ENCODE measurements around the gene JUN. TPM values are rescaled to one million over a fixed set of nuclear protein-coding genes. Genes with fewer than 3 reads are reported as not detected.

The JUN gene
- total and polyA plus RNA-seq, 2 experiments from 2014 or later: 189 to 351 TPM

GRCh38 chr1:58829866-58830265, 46.0 kb upstream of the JUN start:
- Histone ChIP-seq H3K9me3 (ENCODE audit: low read depth) (peaks cover 10% of the 10 kb centered on the region), H3K4me3 (no peak overlapping the region), H3K79me2 (no peaks in the 10 kb centered on the region), H3K27me3 (no peaks in the 10 kb centered on the region), H3K27ac (no peak overlapping the region), H3K4me2 (no peak overlapping the region), H4K20me1 (ENCODE audit: insufficient read depth, poor library complexity, severe bottlenecking) (no peaks in the 10 kb centered on the region), H2AFZ (no peak overlapping the region), H3K9me2 (replicated peaks; ENCODE audit: insufficient read depth) (no peaks in the 10 kb centered on the region), H3K36me3 (replicated peaks; ENCODE audit: insufficient read depth, low read depth) (no peaks in the 10 kb centered on the region), H3K4me1 (ENCODE audit: insufficient read depth) (peaks cover 3% of the 10 kb centered on the region)
- DNase-seq (ENCODE audit: low spot score): no peak
- no peak for TF ChIP-seq CTCF (IDR thresholded peaks at IDR 0.05; ENCODE audit: poor library complexity)
- TF ChIP-seq EZH2 (IDR thresholded peaks at IDR 0.05; ENCODE audit: borderline replicate concordance): no peak
- TF ChIP-seq EZH2phosphoT487 (IDR thresholded peaks at IDR 0.05; ENCODE audit: low read depth, severe bottlenecking, unreplicated experiment): no peak
- WGBS (ENCODE audit: low lambda C conversion rate, missing lambda C conversion rate): 76% methylated on average over 1 of the region's 1 CpG

GRCh38 chr1:58827298-58827697, 43.5 kb upstream of the JUN start:
- Histone ChIP-seq H3K4me2 (no peak overlapping the region), H3K27ac (no peak overlapping the region), H3K9me2 (replicated peaks; ENCODE audit: insufficient read depth) (no peaks in the 10 kb centered on the region), H3K4me1 (ENCODE audit: insufficient read depth) (peaks cover 7% of the 10 kb centered on the region), H3K36me3 (replicated peaks; ENCODE audit: insufficient read depth, low read depth) (no peaks in the 10 kb centered on the region), H3K79me2 (no peaks in the 10 kb centered on the region), H4K20me1 (ENCODE audit: insufficient read depth, poor library complexity, severe bottlenecking) (no peaks in the 10 kb centered on the region), H3K9me3 (ENCODE audit: low read depth) (peaks cover 10% of the 10 kb centered on the region), H3K27me3 (no peaks in the 10 kb centered on the region), H2AFZ (no peak overlapping the region), H3K4me3 (no peak overlapping the region)
- DNase-seq (ENCODE audit: low spot score): no peak
- no peak for TF ChIP-seq EZH2phosphoT487 (IDR thresholded peaks at IDR 0.05; ENCODE audit: low read depth, severe bottlenecking, unreplicated experiment)
- no peak for TF ChIP-seq CTCF (IDR thresholded peaks at IDR 0.05; ENCODE audit: poor library complexity)
- TF ChIP-seq EZH2 (IDR thresholded peaks at IDR 0.05; ENCODE audit: borderline replicate concordance): no peak

- H3K4me1 ChIP-seq (ENCODE audit: insufficient read depth): peaks cover 7% of the 10 kb centered on the region
- H3K79me2 ChIP-seq: no peaks in the 10 kb centered on the region
- no peak for TF ChIP-seq EZH2 (IDR thresholded peaks at IDR 0.05; ENCODE audit: borderline replicate concordance)
- TF ChIP-seq CTCF (IDR thresholded peaks at IDR 0.05; ENCODE audit: poor library complexity): no peak
- TF ChIP-seq EZH2phosphoT487 (IDR thresholded peaks at IDR 0.05; ENCODE audit: low read depth, severe bottlenecking, unreplicated experiment): no peak
- H3K9me2 ChIP-seq (replicated peaks; ENCODE audit: insufficient read depth): no peaks in the 10 kb centered on the region
- H3K9me3 ChIP-seq (ENCODE audit: low read depth): peaks cover 10% of the 10 kb centered on the region
- no peak overlapping the region for H2AFZ ChIP-seq
- no peaks in the 10 kb centered on the region for H4K20me1 ChIP-seq (ENCODE audit: insufficient read depth, poor library complexity, severe bottlenecking)
- WGBS (ENCODE audit: low lambda C conversion rate, missing lambda C conversion rate): 72% methylated on average over 5 of the region's 5 CpGs
- no peaks in the 10 kb centered on the region for H3K36me3 ChIP-seq (replicated peaks; ENCODE audit: insufficient read depth, low read depth)
- no peak overlapping the region for H3K4me3 ChIP-seq
- H3K4me2 ChIP-seq: no peak overlapping the region
- DNase-seq (ENCODE audit: low spot score): no peak
- no peaks in the 10 kb centered on the region for H3K27me3 ChIP-seq
- peak overlapping the region; percentile 6 for H3K27ac ChIP-seq
Measured at GRCh38 chr1:58824753-58825389, 41.0 kb upstream of the JUN start.
